Urinary bladder (tissue), 4 donors: ENCODE data around the gene SULT2A1. TPM values are rescaled to one million over a fixed set of nuclear protein-coding genes. Genes with fewer than 3 reads are reported as not detected.
A peak's percentile ranks its signal among the peaks of the same experiment; 100 is the strongest.
"Not testable (repeated sequence)": the region's sequence is repeated elsewhere in the genome, so short reads cannot be mapped to it uniquely, and the experiment has no call there.

Experiments
- DNase-seq: peaks from one replicate; pipeline ENCODE4 v3.0.0-alpha.2; 2015; ENCODE audit errors: extremely low spot score
- H3K27ac ChIP-seq: one replicate; pipeline ENCODE4 v1.5.1; 2013; ENCODE audit warnings: low read depth, mild to moderate bottlenecking, moderate library complexity
- H3K36me3 ChIP-seq: one replicate; pipeline ENCODE4 v1.6.1; 2013; ENCODE audit warnings: mild to moderate bottlenecking, moderate library complexity; ENCODE audit not compliant: insufficient read depth
- H3K4me1 ChIP-seq: one replicate; pipeline ENCODE4 v1.6.1; 2013; ENCODE audit warnings: mild to moderate bottlenecking, moderate library complexity; ENCODE audit not compliant: insufficient read depth
- H3K4me3 ChIP-seq: one replicate; pipeline ENCODE4 v1.5.1; 2013; ENCODE audit warnings: low read depth, low read length
- WGBS: extraction: QIAGEN DNeasy Blood & Tissue Kit; methylation state at CpG from one replicate; pipeline ENCODE4 v1.1.7; 2013; 5-methylcytosine and 5-hydroxymethylcytosine counted together
- polyA plus RNA-seq: library from polyadenylated mRNA; stranded (reverse); fragments of 200-250 nt; gene quantifications from one replicate; pipeline ENCODE4 v1.2.3, GENCODE V29; 2013
- total RNA-seq: library from RNA; depleted of rRNA; stranded (reverse); fragments of >200 nt; gene quantifications from one replicate; pipeline ENCODE4 v1.2.3, GENCODE V29; 2014
- donor health status: healthy with polysubstance abuse.
- donor health status: healthy.

Gene SULT2A1, protein sequence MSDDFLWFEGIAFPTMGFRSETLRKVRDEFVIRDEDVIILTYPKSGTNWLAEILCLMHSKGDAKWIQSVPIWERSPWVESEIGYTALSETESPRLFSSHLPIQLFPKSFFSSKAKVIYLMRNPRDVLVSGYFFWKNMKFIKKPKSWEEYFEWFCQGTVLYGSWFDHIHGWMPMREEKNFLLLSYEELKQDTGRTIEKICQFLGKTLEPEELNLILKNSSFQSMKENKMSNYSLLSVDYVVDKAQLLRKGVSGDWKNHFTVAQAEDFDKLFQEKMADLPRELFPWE
- total RNA-seq (0.90 TPM), polyA plus RNA-seq (0.68 TPM)

DNA sequence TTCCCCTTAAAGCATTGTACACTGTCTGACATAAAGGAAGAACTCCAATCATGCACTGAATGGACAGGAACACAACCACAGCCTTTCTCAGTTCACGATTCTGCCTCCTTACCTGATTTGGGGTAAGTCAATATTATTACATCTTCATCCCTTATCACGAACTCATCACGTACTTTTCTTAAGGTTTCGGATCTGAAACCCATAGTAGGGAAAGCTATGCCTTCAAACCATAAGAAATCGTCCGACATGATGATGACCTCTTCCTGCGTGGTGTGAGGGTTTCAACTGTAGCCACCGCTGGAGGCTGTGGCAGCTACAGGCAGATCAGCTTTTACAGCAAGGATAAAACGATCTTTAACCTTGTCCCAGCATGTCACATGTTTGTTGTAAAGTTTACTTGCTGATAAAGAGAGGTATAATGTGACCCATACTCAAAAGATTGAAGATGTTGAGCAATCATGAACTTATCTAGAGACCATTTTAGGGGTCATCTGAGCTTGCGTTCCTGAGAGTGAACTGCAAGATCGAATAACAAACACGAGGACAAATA, at the start of gene SULT2A1:
SULT2A1 (minus strand) TSS at position 306 of the 550 bp plus-strand sequence; CDS start at position 248, 58 bp downstream.
- 56% methylated on average over 12 of the region's 12 CpGs for WGBS
- H3K27ac ChIP-seq, result no peak within 1 kb of the TSS
- no peak for DNase-seq
- H3K4me3 ChIP-seq, result no peak within 1 kb of the TSS
- H3K4me1 ChIP-seq, result no peaks in the 10 kb centered on the region
- H3K36me3 ChIP-seq, result no peaks in the 10 kb centered on the region

DNA sequence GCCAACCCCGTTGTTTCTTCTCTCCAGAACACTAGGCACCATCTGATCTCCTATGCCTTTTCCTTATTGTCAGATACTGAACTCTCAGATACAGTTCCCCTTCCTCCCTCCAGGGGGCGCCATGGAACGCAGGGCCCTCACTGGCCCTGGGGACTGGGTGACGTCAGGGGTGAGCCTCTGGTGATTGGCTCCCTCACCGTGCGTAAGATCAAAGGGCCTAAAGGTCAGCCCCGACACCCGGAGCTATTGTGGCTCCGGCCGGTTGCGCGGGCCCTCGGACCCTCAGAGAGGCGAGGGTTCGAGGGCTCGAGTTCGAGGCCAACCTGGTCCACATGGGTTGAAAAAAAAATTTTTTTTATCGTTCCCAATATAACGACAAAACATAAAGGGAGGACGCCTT, 42.5 kb upstream of the SULT2A1 start:
- not testable (repeated sequence) for H3K4me3 ChIP-seq, H3K27ac ChIP-seq, DNase-seq, H3K4me1 ChIP-seq, H3K36me3 ChIP-seq
- WGBS, result no CpG with 5 or more reads among the region's 20 CpGs

DNA sequence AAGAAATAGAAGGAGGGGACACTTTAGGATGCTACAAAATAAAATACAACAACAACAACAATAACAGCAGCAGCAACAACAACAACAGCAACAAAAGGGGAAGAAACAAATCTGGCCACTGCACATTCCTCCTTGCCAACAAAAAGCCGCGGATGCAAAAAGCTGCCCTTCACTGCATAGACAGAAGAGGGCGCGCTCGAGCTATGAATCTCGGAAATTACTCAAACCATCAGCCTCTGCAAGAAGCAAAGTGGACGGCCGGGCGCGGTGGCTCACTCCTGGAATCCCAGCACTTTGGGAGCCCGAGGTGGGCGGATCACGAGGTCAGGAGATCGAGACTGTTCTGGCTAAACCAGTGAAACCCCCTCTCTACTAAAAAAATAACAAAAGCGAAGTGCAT, 34.0 kb upstream of the SULT2A1 start:
- not testable (repeated sequence) for DNase-seq, H3K36me3 ChIP-seq, H3K4me3 ChIP-seq, H3K4me1 ChIP-seq, H3K27ac ChIP-seq
- WGBS, result under 1% methylated on average over 10 of the region's 15 CpGs

DNA sequence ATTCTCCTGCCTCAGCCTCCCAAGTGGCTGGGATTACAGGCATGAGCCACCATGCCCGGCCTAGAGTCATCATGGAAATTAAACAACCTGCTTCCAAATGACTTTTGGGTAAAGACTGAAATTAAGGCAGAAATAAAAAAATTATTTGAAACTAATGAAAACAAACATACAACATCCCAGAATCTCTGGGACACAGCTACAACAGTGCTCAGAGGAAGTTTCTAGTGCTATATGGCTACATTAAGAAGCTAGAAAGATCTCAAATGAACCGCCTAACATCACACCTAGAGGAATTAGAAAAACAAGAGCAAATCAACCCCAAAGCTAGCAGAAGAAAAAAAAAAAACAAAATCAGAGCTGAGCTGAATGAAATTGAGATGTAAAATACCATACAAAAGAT, 24.1 kb upstream of the SULT2A1 start:
- not testable (repeated sequence) for H3K36me3 ChIP-seq, H3K4me3 ChIP-seq, H3K27ac ChIP-seq, H3K4me1 ChIP-seq, DNase-seq
- 91% methylated on average over 1 of the region's 2 CpGs for WGBS

DNA sequence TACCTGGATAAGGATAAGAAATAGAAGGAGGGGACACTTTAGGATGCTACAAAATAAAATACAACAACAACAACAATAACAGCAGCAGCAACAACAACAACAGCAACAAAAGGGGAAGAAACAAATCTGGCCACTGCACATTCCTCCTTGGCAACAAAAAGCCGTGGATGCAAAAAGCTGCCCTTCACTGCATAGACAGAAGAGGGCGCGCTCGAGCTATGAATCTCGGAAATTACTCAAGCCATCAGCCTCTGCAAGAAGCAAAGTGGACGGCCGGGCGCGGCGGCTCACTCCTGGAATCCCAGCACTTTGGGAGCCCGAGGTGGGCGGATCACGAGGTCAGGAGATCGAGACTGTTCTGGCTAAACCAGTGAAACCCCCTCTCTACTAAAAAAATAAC, 23.2 kb upstream of the SULT2A1 start:
- DNase-seq, H3K36me3 ChIP-seq, H3K4me3 ChIP-seq, H3K4me1 ChIP-seq, H3K27ac ChIP-seq: not testable (repeated sequence)
- WGBS, result 2% methylated on average over 10 of the region's 14 CpGs

DNA sequence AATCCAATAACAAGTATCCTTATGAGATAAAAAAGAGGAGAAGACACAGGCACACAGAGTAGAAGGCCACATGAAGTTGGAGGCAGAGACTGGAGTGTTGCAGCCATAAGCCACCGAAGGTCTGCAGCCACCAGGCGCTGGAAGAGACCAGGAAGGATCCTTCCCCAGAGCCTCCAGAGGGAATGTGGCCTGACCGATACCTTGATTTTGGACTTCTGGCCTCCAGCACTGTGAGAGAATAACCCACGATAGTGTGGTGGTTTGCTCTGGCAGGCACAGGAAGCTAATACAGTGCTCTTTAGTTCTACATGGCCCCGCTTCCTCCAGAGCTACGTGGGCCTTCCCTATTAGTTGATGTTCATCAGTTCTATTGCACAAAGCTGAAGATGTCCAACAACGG, 15.3 kb upstream of the SULT2A1 start:
- Histone ChIP-seq H3K4me3 (no peak overlapping the region), H3K36me3 (no peaks in the 10 kb centered on the region), H3K4me1 (no peaks in the 10 kb centered on the region), H3K27ac (no peak overlapping the region)
- 89% methylated on average over 7 of the region's 7 CpGs for WGBS
- DNase-seq, result no peak

- no peak for DNase-seq
- no peaks in the 10 kb centered on the region for H3K36me3 ChIP-seq
- no peak overlapping the region for H3K4me3 ChIP-seq
- H3K4me1 ChIP-seq, result no peaks in the 10 kb centered on the region
- WGBS, result 92% methylated on average over 8 of the region's 8 CpGs
- H3K27ac ChIP-seq, result no peak overlapping the region
Observed at GRCh38 chr19:47899335-47899734, 13.2 kb upstream of the SULT2A1 start.

- Histone ChIP-seq H3K4me1 (no peaks in the 10 kb centered on the region), H3K4me3 (no peak overlapping the region), H3K36me3 (no peaks in the 10 kb centered on the region), H3K27ac (no peak overlapping the region)
- no peak for DNase-seq
- WGBS, result 64% methylated on average over 9 of the region's 9 CpGs
Observed at GRCh38 chr19:47897861-47898260, 11.7 kb upstream of the SULT2A1 start.

DNA sequence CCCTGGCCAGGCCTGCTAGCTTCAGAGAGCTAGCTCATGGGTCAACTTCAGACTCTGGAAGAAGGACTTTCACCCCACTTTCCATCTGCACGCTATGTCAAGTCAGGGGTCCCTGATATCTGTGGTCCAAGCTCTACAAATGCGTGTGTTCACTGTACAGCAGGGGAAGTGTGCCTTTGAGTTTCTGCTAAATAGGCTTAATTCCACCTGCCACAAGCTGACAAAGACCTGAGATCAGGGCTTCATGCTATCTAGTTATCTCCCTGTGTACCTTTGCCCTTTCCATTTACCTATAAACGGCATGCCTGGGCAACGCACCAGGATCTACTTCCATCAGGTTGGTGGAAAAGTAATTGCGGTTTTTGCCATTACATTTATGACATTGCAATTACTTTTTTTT, 10.7 kb upstream of the SULT2A1 start:
- DNase-seq, result no peak
- WGBS, result 86% methylated on average over 5 of the region's 5 CpGs
- Histone ChIP-seq H3K4me1 (peaks cover under 1% of the 10 kb centered on the region), H3K36me3 (no peaks in the 10 kb centered on the region), H3K4me3 (no peak overlapping the region), H3K27ac (no peak overlapping the region)

GRCh38 chr19:47896019-47896418, 9.9 kb upstream of the SULT2A1 start:
- 73% methylated on average over 4 of the region's 4 CpGs for WGBS
- Histone ChIP-seq H3K4me1 (peaks cover 1% of the 10 kb centered on the region), H3K36me3 (no peaks in the 10 kb centered on the region), H3K4me3 (no peak overlapping the region), H3K27ac (no peak overlapping the region)
- no peak for DNase-seq

GRCh38 chr19:47895165-47895782, 9.2 kb upstream of the SULT2A1 start:
- Histone ChIP-seq H3K4me3 (no peak overlapping the region), H3K27ac (no peak overlapping the region), H3K4me1 (peaks cover 1% of the 10 kb centered on the region), H3K36me3 (no peaks in the 10 kb centered on the region)
- 97% methylated on average over 5 of the region's 5 CpGs for WGBS
- no peak for DNase-seq

- no peak overlapping the region for H3K27ac ChIP-seq
- 31% methylated on average over 7 of the region's 7 CpGs for WGBS
- peaks cover 1% of the 10 kb centered on the region for H3K4me1 ChIP-seq
- peak; percentile 41 for DNase-seq
- H3K36me3 ChIP-seq, result no peaks in the 10 kb centered on the region
- H3K4me3 ChIP-seq, result no peak overlapping the region
Observed at GRCh38 chr19:47891923-47892666, 6.0 kb upstream of the SULT2A1 start.

DNA sequence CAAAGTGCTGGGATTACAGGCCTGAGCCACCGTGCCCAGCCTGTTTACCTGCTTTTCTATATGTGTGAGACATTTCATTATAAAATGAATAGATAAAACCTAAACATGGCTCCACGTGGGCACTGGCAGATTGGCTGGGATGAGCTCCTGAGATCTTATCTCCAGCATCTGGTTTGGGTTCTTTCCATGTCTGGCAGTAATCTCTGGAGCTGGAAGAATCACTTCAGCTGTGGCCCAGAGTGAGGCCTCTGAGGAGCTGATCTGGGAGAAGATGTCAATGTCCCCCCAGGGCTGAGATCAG, 5.5 kb upstream of the SULT2A1 start:
- no peak overlapping the region for H3K27ac ChIP-seq
- 19% methylated on average over 2 of the region's 2 CpGs for WGBS
- H3K4me3 ChIP-seq, result no peak overlapping the region
- H3K4me1 ChIP-seq, result peaks cover 1% of the 10 kb centered on the region
- no peak for DNase-seq
- H3K36me3 ChIP-seq, result no peaks in the 10 kb centered on the region
